GM12878 (cell line): ENCODE data around the gene RBM43.

Experiments used
- MLLT1 ChIP-seq: fragments of 450-650 bp; IDR thresholded peaks from 2 replicates; pipeline ENCODE4 v1.6.1; 2016; ENCODE audit warnings: mild to moderate bottlenecking
- MTA2 ChIP-seq: fragments of 450-650 bp; IDR thresholded peaks from 2 replicates; pipeline ENCODE4 v1.6.1; 2016; ENCODE audit warnings: low read depth, mild to moderate bottlenecking, moderate library complexity
- ZNF274 ChIP-seq: IDR thresholded peaks from one replicate; pipeline ENCODE4 v1.8.0; 2011; ENCODE audit not compliant: insufficient read length, insufficient read depth

GRCh38 chr2:151205571-151205970 lies 56.1 kb downstream of the RBM43 start:
- TF ChIP-seq ZNF274 = no peak
- TF ChIP-seq MTA2 = no peak
- TF ChIP-seq MLLT1 = no peak
